Embryonic facial prominence (tissue), 1 donor: ENCODE results near the gene TASOR2.

Source experiments
- DNase-seq: peaks from one replicate; pipeline ENCODE4 v3.0.0-alpha.2; 2016; ENCODE audit errors: extremely low spot score

The TASOR2 gene

DNA sequence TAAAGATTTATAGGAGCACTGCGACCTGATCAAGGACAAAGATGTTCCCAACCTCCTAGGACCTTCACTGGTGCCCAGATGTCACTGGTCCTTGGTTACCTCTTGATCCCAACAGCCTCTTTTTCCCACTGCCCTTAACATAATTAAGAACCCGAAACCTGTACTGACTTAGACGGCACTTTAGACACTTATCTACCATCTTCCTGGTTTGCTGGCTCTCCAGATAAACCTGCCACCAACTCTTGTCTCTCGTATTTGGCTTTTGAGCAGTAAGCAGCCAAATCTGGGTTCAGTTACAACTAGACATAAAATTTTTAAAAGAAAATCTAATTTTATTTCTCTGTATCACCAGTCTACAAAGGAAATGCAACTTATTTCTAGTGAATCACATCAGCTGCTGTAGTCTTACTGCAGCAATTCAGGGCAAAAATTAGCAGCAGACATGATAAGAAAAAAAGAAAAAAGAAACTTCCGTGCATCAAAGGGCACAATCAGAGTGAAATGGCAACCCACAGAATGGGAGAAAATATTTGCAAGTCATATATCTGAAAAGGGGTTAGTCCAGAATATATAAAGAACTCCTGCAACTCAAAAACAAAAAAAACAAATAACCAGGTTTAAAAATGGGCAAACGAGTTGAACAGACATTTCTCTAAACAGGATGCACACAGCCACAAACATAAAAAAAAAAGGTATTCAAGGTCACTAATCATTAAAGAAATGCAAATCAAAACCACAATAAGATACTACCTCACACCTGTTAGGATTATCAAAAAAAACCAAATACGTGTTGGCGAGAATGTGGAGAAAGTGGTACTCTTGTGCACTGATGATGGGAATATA, 27.7 kb upstream of the TASOR2 start:
- no peak for DNase-seq

DNA sequence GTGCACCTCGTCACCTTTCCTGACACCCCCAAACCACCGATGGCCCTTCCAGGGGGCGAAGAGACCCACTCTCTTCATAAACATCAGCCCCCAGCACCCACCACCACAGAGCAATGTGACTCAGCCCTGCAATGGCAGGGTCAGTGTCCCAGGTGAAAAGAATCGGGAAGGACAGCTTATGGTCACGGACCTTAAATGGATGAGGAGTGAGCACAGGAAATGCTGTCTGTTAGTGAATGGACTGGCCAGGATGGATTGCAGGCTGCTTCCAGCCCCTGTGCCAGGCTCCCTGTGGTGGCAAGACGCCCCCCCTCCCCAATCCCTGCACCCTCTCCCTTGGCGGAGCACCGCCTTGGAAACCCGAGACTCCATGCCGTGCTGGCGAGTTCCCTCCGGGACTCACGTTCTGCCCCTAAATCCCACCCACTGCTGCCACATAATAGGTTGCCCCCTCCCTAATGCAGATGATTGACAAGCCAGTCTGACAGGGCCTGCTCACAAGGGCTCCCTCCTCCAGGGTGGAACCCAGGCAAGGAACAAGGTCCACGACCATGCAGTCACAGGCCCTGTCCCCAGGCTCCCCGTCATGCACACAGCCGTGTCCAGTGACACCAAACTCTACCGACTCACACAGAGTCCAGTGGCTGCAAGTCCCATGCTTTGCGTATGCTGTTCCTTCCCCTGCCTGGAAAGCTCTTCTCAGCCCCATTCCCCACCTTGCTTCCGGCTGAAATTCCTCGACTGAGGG, 25.6 kb upstream of the TASOR2 start:
- DNase-seq = no peak

GRCh38 chr10:5659702-5660528, 24.7 kb upstream of the TASOR2 start:
- no peak for DNase-seq

DNA sequence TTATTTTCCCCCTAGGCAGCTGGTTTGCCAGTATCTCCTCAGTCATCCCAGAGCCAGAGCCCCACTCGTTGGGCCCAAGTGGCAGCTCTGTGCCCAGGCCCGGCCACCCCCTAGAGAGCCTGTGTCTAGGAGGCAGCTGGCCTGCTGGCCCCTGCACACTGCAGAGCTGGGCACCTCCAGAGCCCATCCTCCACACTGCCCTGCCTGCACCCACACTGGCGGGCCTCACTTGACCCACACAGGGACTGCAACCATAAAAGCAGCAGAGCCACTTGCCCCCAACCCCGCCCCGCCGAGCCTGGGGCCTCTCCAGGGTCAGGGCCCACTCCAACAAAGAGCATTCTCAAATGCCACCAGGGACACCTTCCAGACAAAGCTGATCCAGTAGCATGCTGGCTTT, 23.6 kb upstream of the TASOR2 start:
- DNase-seq = no peak

DNA sequence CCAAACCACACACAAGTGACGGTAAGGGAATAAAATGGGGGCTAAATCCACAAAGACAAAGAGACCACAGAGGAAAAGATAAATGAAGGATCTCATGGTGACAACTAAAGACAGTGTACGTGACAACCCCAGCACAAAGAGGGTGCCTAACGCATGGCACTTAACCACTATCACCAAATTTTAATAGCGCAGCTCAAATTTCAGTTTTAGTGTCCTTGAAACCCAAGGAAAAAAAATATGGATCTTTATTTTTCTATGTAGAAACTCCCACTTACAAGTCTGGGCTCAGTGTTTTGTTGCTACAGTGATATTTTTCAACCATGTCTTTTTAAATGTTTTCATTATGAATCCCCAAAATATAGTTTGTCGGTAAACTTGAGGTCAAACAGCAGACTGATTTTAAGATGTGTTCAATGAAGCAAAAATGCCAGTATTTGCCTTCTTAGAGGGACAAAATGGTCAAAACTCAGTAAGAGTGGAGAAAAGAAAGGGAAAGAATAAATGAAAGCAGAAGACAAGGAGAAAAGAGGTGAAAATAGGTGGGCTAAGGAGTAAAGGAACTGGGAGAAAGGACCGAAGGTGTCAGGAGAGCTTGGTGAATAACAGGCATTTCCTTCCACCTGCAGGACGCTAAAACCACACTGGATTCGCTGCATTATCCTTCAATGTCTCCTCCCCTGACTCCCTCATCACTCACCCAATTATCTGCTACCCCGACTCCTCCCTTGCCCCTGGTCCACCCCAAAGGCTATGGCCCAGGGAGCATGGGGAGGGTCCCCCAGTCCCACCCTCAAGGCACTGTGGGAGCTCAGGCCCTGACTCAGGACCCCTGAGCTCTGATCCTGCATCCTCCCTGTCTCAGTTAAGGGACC, 21.7 kb upstream of the TASOR2 start:
- no peak for DNase-seq

DNA sequence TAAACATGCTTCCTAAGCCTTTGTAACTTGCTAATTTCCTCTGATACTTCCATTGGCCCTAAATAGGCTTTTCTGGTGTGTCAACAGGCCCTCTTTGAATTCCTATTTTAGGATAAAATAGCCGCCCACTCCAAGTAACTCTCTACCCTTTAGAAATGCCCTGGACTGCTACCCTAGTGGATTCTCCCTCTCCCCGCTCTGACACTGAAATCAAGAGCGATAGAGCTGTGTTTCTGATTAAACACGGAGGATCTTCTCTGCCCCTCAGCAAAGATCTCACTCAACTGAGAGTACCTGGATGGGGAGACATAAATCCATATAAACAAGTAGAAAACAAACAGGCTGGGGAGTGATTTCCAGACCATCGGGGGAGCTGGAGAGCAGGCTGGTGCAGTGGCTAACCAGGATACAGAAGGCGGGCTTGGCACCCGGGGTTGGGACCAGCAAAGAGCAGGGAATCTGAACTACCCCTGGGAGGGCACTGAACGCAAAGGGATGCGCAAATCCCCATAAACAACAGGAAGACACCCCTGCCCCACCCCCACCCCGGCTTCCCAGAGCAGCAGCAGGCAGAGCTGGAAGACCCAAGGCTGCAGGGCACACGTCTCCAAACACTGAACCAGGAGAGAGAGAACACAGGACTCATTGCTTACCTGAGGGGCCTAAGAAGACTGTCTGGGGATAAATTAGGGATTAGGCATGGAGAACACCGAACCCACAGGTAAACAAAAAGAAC, 20.8 kb upstream of the TASOR2 start:
- no peak for DNase-seq

GRCh38 chr10:5665373-5666007, 19.1 kb upstream of the TASOR2 start:
- DNase-seq = no peak

GRCh38 chr10:5666008-5666840, 18.4 kb upstream of the TASOR2 start, which contains the start of gene ASB13:
Gene ASB13, minus strand, starts transcription at chr10:5666595. Its CDS starts 44 bp downstream, at chr10:5666551.
- no peak for DNase-seq

DNA sequence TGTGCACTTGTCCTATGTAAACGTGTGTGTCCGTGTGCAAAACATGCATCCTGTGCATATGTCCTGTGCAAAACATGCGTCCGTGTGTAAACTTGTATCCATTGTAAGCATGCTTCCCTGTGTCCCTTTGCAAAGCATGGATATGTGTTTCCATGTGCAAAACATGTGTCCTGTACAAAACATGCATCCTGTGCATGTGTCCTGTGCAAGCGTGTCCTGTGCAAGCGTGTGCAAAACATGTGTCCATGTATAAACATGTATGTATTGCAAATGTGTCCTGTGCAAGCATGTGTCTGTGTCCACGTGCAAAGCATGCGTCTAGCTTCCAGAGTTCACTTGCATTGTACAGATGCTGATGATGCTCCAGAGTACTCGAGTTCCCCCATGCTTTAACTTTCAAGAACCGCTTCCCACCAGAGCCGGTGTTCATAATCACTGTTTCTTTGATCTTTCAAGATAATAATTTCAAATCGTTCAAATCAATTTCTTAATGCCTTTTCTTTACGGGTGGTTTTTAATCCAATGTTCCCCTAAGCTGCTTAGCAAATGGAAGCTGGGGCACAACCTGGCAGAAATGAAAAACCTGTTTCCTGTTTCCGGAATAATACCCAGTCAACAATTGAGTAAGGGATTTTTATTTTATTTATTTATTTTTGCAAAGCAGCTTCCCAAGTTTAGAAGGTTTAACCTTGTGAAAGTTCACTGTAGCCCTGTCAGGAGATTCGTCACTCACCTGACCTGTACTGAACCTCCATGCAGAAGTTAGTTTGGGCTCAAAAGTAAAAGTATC, 17.6 kb upstream of the TASOR2 start:
- no peak for DNase-seq

DNA sequence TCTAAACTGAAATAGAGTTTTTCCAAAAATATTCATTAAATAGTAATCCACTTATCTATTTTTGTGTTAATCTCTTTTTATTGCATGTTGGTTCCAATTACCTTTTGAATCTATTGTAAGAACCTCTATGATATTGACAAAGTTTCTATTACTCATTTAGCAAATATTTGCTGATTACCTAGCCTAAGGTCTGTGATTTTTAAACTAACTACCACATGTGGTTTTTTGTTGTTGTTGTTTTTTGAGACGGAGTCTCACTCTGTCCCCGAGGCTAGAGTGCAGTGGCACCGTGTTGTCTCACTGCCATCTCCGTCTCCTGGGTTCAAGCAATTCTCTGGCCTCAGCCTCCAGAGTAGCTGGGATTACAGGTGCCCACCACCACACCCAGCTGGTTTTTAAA, 16.2 kb upstream of the TASOR2 start:
- no peak for DNase-seq

DNA sequence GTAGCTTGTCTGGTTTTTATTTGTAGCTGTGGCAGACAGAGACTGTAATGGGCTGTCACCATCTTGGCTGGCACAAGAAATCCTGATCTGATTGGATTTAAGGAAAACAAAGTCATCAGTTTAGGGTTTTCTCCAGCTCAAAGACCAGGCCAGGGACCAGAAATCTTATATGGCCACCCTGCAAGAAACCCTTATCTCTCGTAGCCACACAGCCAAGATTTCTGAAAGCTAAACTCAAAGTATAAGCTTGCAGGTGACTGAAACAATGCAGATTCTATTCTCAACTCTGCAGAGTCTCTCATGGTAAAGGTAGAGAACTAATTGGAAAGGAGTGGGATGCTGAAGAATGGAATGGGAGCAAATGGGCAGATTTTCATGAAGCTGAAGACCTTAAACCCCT, 15.0 kb upstream of the TASOR2 start:
- no peak for DNase-seq

DNA sequence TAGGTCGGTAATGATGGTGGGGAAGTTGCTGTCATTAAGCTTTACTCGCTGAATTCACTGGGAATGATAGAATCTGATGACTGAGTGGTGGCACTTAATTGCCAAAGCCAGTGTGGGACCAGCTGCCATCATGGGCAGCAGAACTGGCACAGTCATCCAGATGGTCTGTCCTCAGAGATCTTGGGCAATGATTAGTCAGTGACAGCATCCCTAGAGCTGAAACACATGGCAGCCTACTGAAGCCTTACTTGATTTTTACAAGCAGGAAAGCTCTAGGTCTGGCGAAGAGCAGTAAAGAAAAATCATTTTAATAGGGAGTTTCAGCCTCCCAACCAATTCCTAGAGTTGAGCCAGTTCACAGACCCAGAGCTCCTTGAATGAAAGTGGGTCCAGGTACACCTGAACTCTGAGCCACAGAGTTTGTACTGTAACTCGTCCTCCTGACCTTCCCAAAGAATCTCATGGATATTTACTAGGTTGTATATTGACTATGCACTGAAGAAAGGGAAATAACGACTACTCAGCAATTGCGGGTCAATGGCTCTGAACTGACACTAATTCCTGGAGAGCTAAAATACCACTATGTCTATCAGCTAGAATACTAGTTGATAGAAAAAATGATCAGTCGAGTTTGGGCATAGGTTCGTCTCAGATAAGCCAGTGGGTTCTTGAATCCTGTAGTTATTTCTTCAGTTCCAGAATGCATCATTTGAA, 13.8 kb upstream of the TASOR2 start:
- DNase-seq = no peak

- no peak for DNase-seq
Measured at GRCh38 chr10:5678397-5679036, 6.1 kb upstream of the TASOR2 start.

DNA sequence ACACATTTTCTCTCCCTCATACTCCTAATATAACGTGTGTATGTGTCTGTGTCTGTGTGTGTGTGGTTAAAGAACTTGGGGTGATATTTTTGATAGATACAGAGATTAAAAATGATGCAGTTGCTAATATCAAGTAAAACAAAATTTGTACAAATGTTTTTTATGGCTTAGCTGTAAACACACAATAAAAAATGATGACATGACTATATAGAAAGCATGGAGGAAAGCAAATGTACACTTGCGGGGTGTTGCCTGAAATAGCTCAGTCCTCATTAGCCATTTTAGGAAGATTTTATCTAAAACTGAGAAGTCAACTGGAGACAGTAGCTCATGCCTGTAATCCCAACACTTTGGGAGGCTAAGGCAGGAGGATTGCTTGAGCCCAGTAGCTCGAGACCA, 5.6 kb upstream of the TASOR2 start:
- no peak for DNase-seq

- no peak for DNase-seq
Measured at GRCh38 chr10:5679606-5680005, 5.0 kb upstream of the TASOR2 start.

DNA sequence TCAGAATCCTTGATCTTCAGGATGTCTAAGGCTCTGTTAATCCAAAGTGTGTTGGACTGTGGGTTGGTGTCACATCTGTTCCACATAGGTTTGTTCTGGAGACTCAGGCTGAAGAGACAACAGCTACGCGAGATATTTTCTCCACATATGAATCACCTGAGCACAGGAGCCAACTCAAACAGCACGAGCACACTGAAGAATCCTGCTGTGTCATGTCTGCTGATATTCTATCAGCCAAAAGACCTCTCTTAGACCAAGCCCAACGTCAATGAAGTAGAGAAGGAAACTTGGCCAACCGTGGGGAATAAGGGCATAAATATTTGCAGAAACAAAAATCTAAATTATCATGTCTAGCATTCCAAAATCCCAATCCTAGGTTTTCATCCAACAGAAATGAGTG, 2.7 kb upstream of the TASOR2 start:
- DNase-seq = no peak

DNA sequence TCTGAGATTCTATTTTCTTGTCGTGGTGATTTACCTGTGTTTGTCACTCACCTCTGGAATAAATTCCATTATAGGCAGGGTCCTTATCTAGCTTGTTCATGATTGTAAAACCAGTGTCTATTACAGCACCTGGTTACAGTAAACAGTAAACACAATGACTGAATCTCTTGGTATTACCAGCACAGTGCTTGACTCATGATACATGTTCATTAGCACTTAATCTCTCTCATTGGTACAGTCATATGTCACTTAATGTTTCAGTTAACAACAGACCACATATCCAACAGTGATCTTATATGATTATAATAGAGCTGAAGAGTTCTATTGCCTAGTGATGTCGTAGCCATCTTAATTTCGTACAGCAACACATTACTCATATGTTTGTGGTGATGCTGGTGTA, 1.6 kb upstream of the TASOR2 start:
- no peak for DNase-seq
